Measurements from ENCODE around the gene TMEM50B.

DNA sequence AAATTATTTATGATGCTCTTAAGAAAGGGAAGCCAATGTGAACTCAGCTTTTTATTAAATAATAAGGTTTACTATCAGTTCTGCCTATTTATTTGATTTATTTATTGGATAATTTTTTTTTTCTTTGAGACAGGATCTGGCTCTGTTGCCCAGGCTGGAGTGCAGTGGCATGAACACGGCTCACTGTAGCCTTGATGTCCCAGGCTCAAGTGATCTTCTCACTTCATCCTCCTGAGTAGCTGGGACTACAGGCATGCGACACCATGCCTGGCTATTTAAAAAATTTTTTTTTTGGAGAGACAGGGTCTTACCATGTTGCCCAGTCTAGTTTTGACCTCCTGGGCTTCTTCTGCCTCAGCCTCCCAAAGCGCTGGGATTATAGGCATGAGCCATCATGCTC is 32.7 kb upstream of the TMEM50B start:
- TF ChIP-seq, protein P1, sequence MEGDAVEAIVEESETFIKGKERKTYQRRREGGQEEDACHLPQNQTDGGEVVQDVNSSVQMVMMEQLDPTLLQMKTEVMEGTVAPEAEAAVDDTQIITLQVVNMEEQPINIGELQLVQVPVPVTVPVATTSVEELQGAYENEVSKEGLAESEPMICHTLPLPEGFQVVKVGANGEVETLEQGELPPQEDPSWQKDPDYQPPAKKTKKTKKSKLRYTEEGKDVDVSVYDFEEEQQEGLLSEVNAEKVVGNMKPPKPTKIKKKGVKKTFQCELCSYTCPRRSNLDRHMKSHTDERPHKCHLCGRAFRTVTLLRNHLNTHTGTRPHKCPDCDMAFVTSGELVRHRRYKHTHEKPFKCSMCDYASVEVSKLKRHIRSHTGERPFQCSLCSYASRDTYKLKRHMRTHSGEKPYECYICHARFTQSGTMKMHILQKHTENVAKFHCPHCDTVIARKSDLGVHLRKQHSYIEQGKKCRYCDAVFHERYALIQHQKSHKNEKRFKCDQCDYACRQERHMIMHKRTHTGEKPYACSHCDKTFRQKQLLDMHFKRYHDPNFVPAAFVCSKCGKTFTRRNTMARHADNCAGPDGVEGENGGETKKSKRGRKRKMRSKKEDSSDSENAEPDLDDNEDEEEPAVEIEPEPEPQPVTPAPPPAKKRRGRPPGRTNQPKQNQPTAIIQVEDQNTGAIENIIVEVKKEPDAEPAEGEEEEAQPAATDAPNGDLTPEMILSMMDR (IDR thresholded peaks at IDR 0.05) = no peak
- TF ChIP-seq POLR2A (IDR thresholded peaks at IDR 0.05) (no peak), POLR2AphosphoS5 (IDR thresholded peaks at IDR 0.05) (no peak), EP300 (IDR thresholded peaks at IDR 0.05) (no peak)

All from stomach (tissue), 4 donors.